ENCODE results near the gene TAB2.

TAB2 gene

GRCh38 chr6:149362289-149362688 lies 44.8 kb downstream of the TAB2 start:
- H3K4me3 ChIP-seq (replicated peaks; ENCODE audit: low read depth, low read length): no peak overlapping the region
- DNase-seq (ENCODE audit: extremely low read depth, low read depth): no peak
- TF ChIP-seq CTCF (IDR thresholded peaks at IDR 0.05; ENCODE audit: low read depth, low read length, missing control alignments): no peak

- H3K4me3 ChIP-seq (replicated peaks; ENCODE audit: low read depth, low read length): no peak overlapping the region
- no peak for DNase-seq (ENCODE audit: extremely low read depth, low read depth)
- no peak for TF ChIP-seq CTCF (IDR thresholded peaks at IDR 0.05; ENCODE audit: low read depth, low read length, missing control alignments)
Observed at GRCh38 chr6:149363154-149363553, 45.6 kb downstream of the TAB2 start.

- TF ChIP-seq CTCF (IDR thresholded peaks at IDR 0.05; ENCODE audit: low read depth, low read length, missing control alignments): no peak
- no peak for DNase-seq (ENCODE audit: extremely low read depth, low read depth)
- H3K4me3 ChIP-seq (replicated peaks; ENCODE audit: low read depth, low read length): no peak overlapping the region
Observed at GRCh38 chr6:149364557-149364956, 47.0 kb downstream of the TAB2 start.

- no peak overlapping the region for H3K4me3 ChIP-seq (replicated peaks; ENCODE audit: low read depth, low read length)
- DNase-seq (ENCODE audit: extremely low read depth, low read depth): no peak
- TF ChIP-seq CTCF (IDR thresholded peaks at IDR 0.05; ENCODE audit: low read depth, low read length, missing control alignments): no peak
Observed at GRCh38 chr6:149365197-149365596, 47.7 kb downstream of the TAB2 start.

- no peak for DNase-seq (ENCODE audit: extremely low read depth, low read depth)
- H3K4me3 ChIP-seq (replicated peaks; ENCODE audit: low read depth, low read length): no peak overlapping the region
- no peak for TF ChIP-seq CTCF (IDR thresholded peaks at IDR 0.05; ENCODE audit: low read depth, low read length, missing control alignments)
Observed at GRCh38 chr6:149366267-149366921, 48.9 kb downstream of the TAB2 start.

- no peak for DNase-seq (ENCODE audit: extremely low read depth, low read depth)
- TF ChIP-seq CTCF (IDR thresholded peaks at IDR 0.05; ENCODE audit: low read depth, low read length, missing control alignments): no peak
- no peak overlapping the region for H3K4me3 ChIP-seq (replicated peaks; ENCODE audit: low read depth, low read length)
Observed at GRCh38 chr6:149368065-149368464, 50.6 kb downstream of the TAB2 start.

GRCh38 chr6:149371154-149371553 lies 53.6 kb downstream of the TAB2 start:
- no peak overlapping the region for H3K4me3 ChIP-seq (replicated peaks; ENCODE audit: low read depth, low read length)
- TF ChIP-seq CTCF (IDR thresholded peaks at IDR 0.05; ENCODE audit: low read depth, low read length, missing control alignments): no peak
- no peak for DNase-seq (ENCODE audit: extremely low read depth, low read depth)
